Upper lobe of left lung (tissue), 6 donors: ENCODE measurements around the gene PEX5L. TPM values are rescaled to one million over a fixed set of nuclear protein-coding genes. Genes with fewer than 3 reads are reported as not detected.

Experiments
- ATAC-seq, 2 donors: fragments of 200-7000 bp; cut with Tn5 transposase; one replicate each; pipeline ENCODE4 v1.9.1; 2022; ENCODE audit warnings: mild to moderate bottlenecking in 2 of 2, moderate library complexity in 2 of 2; ENCODE audit not compliant: low FRiP score in 2 of 2
- DNase-seq, 2 donors: peaks; one replicate each; pipeline ENCODE4 v3.0.0-alpha.2; 2019 to 2020
- H3K27ac ChIP-seq, 4 donors: fragments of 200-600 bp; sonication (generic); one replicate each; pipeline ENCODE4 v1.5.1; 2016 to 2019
- H3K27me3 ChIP-seq, 4 donors: fragments of 200-600 bp; sonication (generic); one replicate each; pipeline ENCODE4 v1.5.1; 2017 to 2019
- H3K36me3 ChIP-seq, 4 donors: fragments of 200-600 bp; sonication (generic); one replicate each; pipeline ENCODE4 v1.5.1; 2016 to 2019
- H3K4me1 ChIP-seq, 4 donors: fragments of 200-600 bp; sonication (generic); one replicate each; pipeline ENCODE4 v1.5.1; 2018 to 2019
- H3K4me3 ChIP-seq, 4 donors: fragments of 200-600 bp; sonication (generic); one replicate each; pipeline ENCODE4 v1.5.1; 2017 to 2019; ENCODE audit warnings: mild to moderate bottlenecking in 2 of 4, moderate library complexity in 1 of 4
- H3K9me3 ChIP-seq, 4 donors: fragments of 200-600 bp; sonication (generic); one replicate each; pipeline ENCODE4 v1.5.1; 2018 to 2019
- CTCF ChIP-seq, 6 experiments: fragments of 450-650 bp in 4 of 6; fragments of 200-600 bp in 2 of 6; sonication (generic) in 2 of 6; IDR thresholded peaks; one replicate each; pipeline ENCODE4 v1.5.1; 2016 to 2019; ENCODE audit warnings: antibody characterized with exemption in 6 of 6
- EP300 ChIP-seq, 4 donors: sonication (generic); formaldehyde crosslinking; IDR thresholded peaks; one replicate each; pipeline ENCODE4 v1.5.1; 2017; ENCODE audit warnings: antibody characterized with exemption in 4 of 4, control low read depth in 2 of 4
- POLR2A ChIP-seq, 4 donors: fragments of 450-650 bp; IDR thresholded peaks; one replicate each; pipeline ENCODE4 v1.5.1; 2016 to 2017; ENCODE audit warnings: antibody characterized with exemption in 4 of 4, mild to moderate bottlenecking in 2 of 4
- POLR2AphosphoS5 ChIP-seq, 2 donors: sonication (generic); formaldehyde crosslinking; IDR thresholded peaks; one replicate each; pipeline ENCODE4 v1.5.1; 2017; ENCODE audit warnings: antibody characterized with exemption in 2 of 2
- whole genome bisulfite sequencing, 2 donors: methylation state at CpG; one replicate each; pipeline ENCODE4 v1.1.5; 2017 to 2018; 5-methylcytosine and 5-hydroxymethylcytosine counted together
- total RNA-seq, 6 donors: library from RNA; depleted of rRNA in 4 of 6; stranded (reverse); fragments of >200 nt in 4 of 6; gene quantifications; one replicate each; pipeline versions ENCODE4 v1.1.0 to v1.2.1, GENCODE V29; 2016 to 2021
- donor health status: DM: no; HTN: no; CAD: no; lungs with moderate emphysema.
- donor health status: DM: no; HTN: yes; CAD: no; lungs with severe emphysema.

PEX5L gene
- total RNA-seq, 6 donors from 2014 or later = not detected

GRCh38 chr3:179812096-179812382 lies 224.7 kb downstream of the PEX5L start:
- ATAC-seq (no peak), DNase-seq (no peak)
- no peak overlapping the region for H3K27ac ChIP-seq
- TF ChIP-seq EP300 (IDR thresholded peaks at IDR 0.05) (no peak), POLR2AphosphoS5 (IDR thresholded peaks at IDR 0.05) (no peak), CTCF (IDR thresholded peaks at IDR 0.05) (no peak), POLR2A (IDR thresholded peaks at IDR 0.05) (no peak)
- 76% methylated on average over 3 of the region's 3 CpGs for WGBS, 2 donors
- H3K4me3 ChIP-seq = no peak overlapping the region
- no peaks in the 10 kb centered on the region for H3K9me3 ChIP-seq
- H3K27me3 ChIP-seq = no peaks in the 10 kb centered on the region
- H3K4me1 ChIP-seq = peaks cover 0 to 8% (median 0%) of the 10 kb centered on the region in 4 donors
- no peaks in the 10 kb centered on the region for H3K36me3 ChIP-seq

GRCh38 chr3:179811321-179812095 lies 225.2 kb downstream of the PEX5L start:
- peaks cover 0 to 8% (median 0%) of the 10 kb centered on the region in 4 donors for H3K4me1 ChIP-seq
- no peak for TF ChIP-seq POLR2AphosphoS5 (IDR thresholded peaks at IDR 0.05)
- TF ChIP-seq CTCF (IDR thresholded peaks at IDR 0.05) = peak; percentile 18 to 47 (median 39)
- H3K27ac ChIP-seq = no peak overlapping the region

GRCh38 chr3:179809639-179810038 lies 227.1 kb downstream of the PEX5L start:
- H3K27me3 ChIP-seq = no peaks in the 10 kb centered on the region
- H3K4me1 ChIP-seq = peaks cover 0 to 8% (median 0%) of the 10 kb centered on the region in 4 donors
- H3K27ac ChIP-seq = no peak overlapping the region
- H3K9me3 ChIP-seq = no peaks in the 10 kb centered on the region
- H3K36me3 ChIP-seq = no peaks in the 10 kb centered on the region
- DNase-seq = no peak
- ATAC-seq = no peak
- no peak for TF ChIP-seq POLR2A (IDR thresholded peaks at IDR 0.05)
- TF ChIP-seq EP300 (IDR thresholded peaks at IDR 0.05) = no peak
- TF ChIP-seq CTCF (IDR thresholded peaks at IDR 0.05) = no peak
- TF ChIP-seq POLR2AphosphoS5 (IDR thresholded peaks at IDR 0.05) = no peak
- no peak overlapping the region for H3K4me3 ChIP-seq

More at GRCh38 chr3:179811321-179812095, 225.2 kb downstream of the PEX5L start:
- H3K27me3 ChIP-seq = no peaks in the 10 kb centered on the region
- peak; percentile 66 to 75 for ATAC-seq
- no peaks in the 10 kb centered on the region for H3K36me3 ChIP-seq
- no peak overlapping the region for H3K4me3 ChIP-seq
- WGBS, 2 donors = 23 to 24% methylated on average over 9 of the region's 9 CpGs
- DNase-seq = peak in 1 of 2 donors; percentile 31
- no peaks in the 10 kb centered on the region for H3K9me3 ChIP-seq

GRCh38 chr3:179807588-179807987 lies 229.1 kb downstream of the PEX5L start:
- Histone ChIP-seq H3K27me3 (no peaks in the 10 kb centered on the region), H3K4me1 (peaks cover 0 to 8% (median 0%) of the 10 kb centered on the region in 4 donors), H3K36me3 (no peaks in the 10 kb centered on the region), H3K27ac (no peak overlapping the region), H3K9me3 (no peaks in the 10 kb centered on the region), H3K4me3 (no peak overlapping the region)
- ATAC-seq = no peak
- DNase-seq = peak in 1 of 2 donors; percentile 65
- WGBS, 2 donors = 94 to 97% methylated on average over 14 of the region's 14 CpGs
- TF ChIP-seq POLR2A (IDR thresholded peaks at IDR 0.05) = no peak
- no peak for TF ChIP-seq EP300 (IDR thresholded peaks at IDR 0.05)
- no peak for TF ChIP-seq POLR2AphosphoS5 (IDR thresholded peaks at IDR 0.05)
- no peak for TF ChIP-seq CTCF (IDR thresholded peaks at IDR 0.05)

- TF ChIP-seq EP300 (IDR thresholded peaks at IDR 0.05) = no peak
- TF ChIP-seq CTCF (IDR thresholded peaks at IDR 0.05) = no peak
- TF ChIP-seq POLR2AphosphoS5 (IDR thresholded peaks at IDR 0.05) = no peak
- TF ChIP-seq POLR2A (IDR thresholded peaks at IDR 0.05) = no peak
- 74 to 79% methylated on average over 5 of the region's 5 CpGs for WGBS, 2 donors
These were observed 230.6 kb downstream of the PEX5L start for GRCh38 chr3:179806177-179806576.

More at GRCh38 chr3:179806177-179806576, 230.6 kb downstream of the PEX5L start:
- Histone ChIP-seq H3K9me3 (no peaks in the 10 kb centered on the region), H3K4me1 (peaks cover 0 to under 1% (median 0%) of the 10 kb centered on the region in 4 donors), H3K27me3 (no peaks in the 10 kb centered on the region), H3K36me3 (no peaks in the 10 kb centered on the region), H3K27ac (no peak overlapping the region), H3K4me3 (no peak overlapping the region)
- DNase-seq (no peak), ATAC-seq (no peak)
